Measurements from ENCODE around the gene MOV10. TPM values are rescaled to one million over a fixed set of nuclear protein-coding genes. Genes with fewer than 3 reads are reported as not detected.

Gene MOV10
- total and polyA plus RNA-seq, 2 donors (not counting 1 experiment from before 2014, with no cell fraction given), result 31.0 to 46.2 TPM

- Histone ChIP-seq H3K36me3 (replicated peaks in 1 of 2; ENCODE audit: control extremely low read depth in 1 of 2, control insufficient read depth in 1 of 2, extremely low read depth in 1 of 2, insufficient read depth in 2 of 2, low read length in 1 of 2) (no peaks in the 10 kb centered on the region), H3K27me3 (replicated peaks in 1 of 4; ENCODE audit: control extremely low read depth in 1 of 4, control insufficient read depth in 3 of 4, insufficient read depth in 4 of 4, low read length in 3 of 4) (peaks cover 0 to 31% (median 12%) of the 10 kb centered on the region in 4 experiments), H3K27ac (ENCODE audit: low read length in 2 of 2) (no peak overlapping the region), H3K4me2 (replicated peaks; ENCODE audit: low read depth, low read length, poor library complexity, severe bottlenecking) (peak overlapping the region; percentile 65), H3K9me3 (ENCODE audit: control extremely low read depth in 1 of 3, control insufficient read depth in 2 of 3, insufficient read depth in 1 of 3, low read length in 2 of 3) (peaks cover 0 to 25% (median 0%) of the 10 kb centered on the region in 3 donors), H3K79me2 (ENCODE audit: control insufficient read depth, insufficient read depth, low read length) (no peaks in the 10 kb centered on the region), H3K4me3 (ENCODE audit: control extremely low read depth in 1 of 5, extremely low read depth in 1 of 5, insufficient read depth in 1 of 5, low read depth in 2 of 5, low read length in 4 of 5) (peak overlapping the region in 2 of 5 experiments; percentile 23 to 27), H3K4me1 (ENCODE audit: control insufficient read depth in 2 of 2, insufficient read depth in 2 of 2, low read length in 2 of 2) (peaks cover 8 to 10% of the 10 kb centered on the region in 2 donors), H3K9ac (ENCODE audit: low read length) (peak overlapping the region; percentile 6), H4K20me1 (ENCODE audit: control insufficient read depth, insufficient read depth, low read length, poor library complexity, severe bottlenecking) (no peaks in the 10 kb centered on the region), H2AFZ (ENCODE audit: insufficient read depth, low read depth, low read length, poor library complexity, severe bottlenecking) (peak overlapping the region; percentile 60)
- ChIA-PET POLR2A (no interaction called here), CTCF (interaction anchor here (0.9 kb wide), 1 partner anchor 25 kb away, joined by 4 read pairs; no protein-coding TSS in a partner anchor)
- intact Hi-C loops (cut with micrococcal nuclease), result no loop called here
- DNase-seq (no peak), ATAC-seq (ENCODE audit: low read depth) (no peak)
- 13% methylated on average over 58 of the region's 58 CpGs for WGBS (ENCODE audit: insufficient coverage)
- Mint-ChIP-seq H3K4me1 (peaks cover 6% of the 10 kb centered on the region), H3K9me3 (ENCODE audit: insufficient read depth) (no peaks in the 10 kb centered on the region), H3K27ac (no peak overlapping the region), H3K27me3 (peaks cover 58% of the 10 kb centered on the region), H3K4me3 (no peak overlapping the region)
- no peak for TF ChIP-seq CTCF (IDR thresholded peaks at IDR 0.05)
- no peak for TF ChIP-seq EZH2 (IDR thresholded peaks at IDR 0.05; ENCODE audit: borderline replicate concordance, insufficient read depth, low read depth, low read length, poor library complexity, severe bottlenecking)
These were observed 69.6 kb downstream of the MOV10 start for GRCh38 chr1:112744009-112744578.

- no peaks in the 10 kb centered on the region for H3K79me2 ChIP-seq (ENCODE audit: control insufficient read depth, insufficient read depth, low read length)
- H3K9me3 ChIP-seq (ENCODE audit: control extremely low read depth in 1 of 3, control insufficient read depth in 2 of 3, insufficient read depth in 1 of 3, low read length in 2 of 3), result peaks cover 0 to 19% (median 0%) of the 10 kb centered on the region in 3 donors
- no peak overlapping the region for H2AFZ ChIP-seq (ENCODE audit: insufficient read depth, low read depth, low read length, poor library complexity, severe bottlenecking)
- Mint-ChIP-seq H3K4me3 (no peak overlapping the region), H3K4me1 (peaks cover 4% of the 10 kb centered on the region), H3K27me3 (peaks cover 31% of the 10 kb centered on the region), H3K27ac (no peak overlapping the region), H3K9me3 (ENCODE audit: insufficient read depth) (peaks cover 2% of the 10 kb centered on the region)
- no peak overlapping the region for H3K4me3 ChIP-seq (ENCODE audit: control extremely low read depth in 1 of 5, extremely low read depth in 1 of 5, insufficient read depth in 1 of 5, low read depth in 2 of 5, low read length in 4 of 5)
- no peak overlapping the region for H3K27ac ChIP-seq (ENCODE audit: low read length in 2 of 2)
- H3K27me3 ChIP-seq (replicated peaks in 1 of 4; ENCODE audit: control extremely low read depth in 1 of 4, control insufficient read depth in 3 of 4, insufficient read depth in 4 of 4, low read length in 3 of 4), result peaks cover 0 to 13% (median 9%) of the 10 kb centered on the region in 4 experiments
- CTCF ChIA-PET, result no interaction called here
- H3K9ac ChIP-seq (ENCODE audit: low read length), result no peak overlapping the region
- H3K4me1 ChIP-seq (ENCODE audit: control insufficient read depth in 2 of 2, insufficient read depth in 2 of 2, low read length in 2 of 2), result peaks cover 8 to 10% of the 10 kb centered on the region in 2 donors
- no peak for ATAC-seq (ENCODE audit: low read depth)
- POLR2A ChIA-PET, result no interaction called here
- H3K4me2 ChIP-seq (replicated peaks; ENCODE audit: low read depth, low read length, poor library complexity, severe bottlenecking), result no peak overlapping the region
- no peaks in the 10 kb centered on the region for H4K20me1 ChIP-seq (ENCODE audit: control insufficient read depth, insufficient read depth, low read length, poor library complexity, severe bottlenecking)
- intact Hi-C loops (cut with micrococcal nuclease), result no loop called here
- WGBS (ENCODE audit: insufficient coverage), result 100% methylated on average over 9 of the region's 12 CpGs
- no peaks in the 10 kb centered on the region for H3K36me3 ChIP-seq (replicated peaks in 1 of 2; ENCODE audit: control extremely low read depth in 1 of 2, control insufficient read depth in 1 of 2, extremely low read depth in 1 of 2, insufficient read depth in 2 of 2, low read length in 1 of 2)
- no peak for DNase-seq
- no peak for TF ChIP-seq CTCF (IDR thresholded peaks at IDR 0.05)
- no peak for TF ChIP-seq EZH2 (IDR thresholded peaks at IDR 0.05; ENCODE audit: borderline replicate concordance, insufficient read depth, low read depth, low read length, poor library complexity, severe bottlenecking)
These were observed 73.9 kb downstream of the MOV10 start for GRCh38 chr1:112748396-112748795.
